HEK293 (cell line): ENCODE results near the gene PTPRG.

Experiments used
- CTCF ChIA-PET: fragments of 350-600 bp; formaldehyde crosslinking; extraction: SDS; loops from one replicate; lab custom pipeline; 2021; ENCODE audit warnings: antibody characterized with exemption; lab: Yijun Ruan, JAX
- POLR2A ChIA-PET: fragments of 300-600 bp; formaldehyde crosslinking; extraction: SDS; loops from one replicate; lab custom pipeline; 2020; ENCODE audit warnings: antibody characterized with exemption, inconsistent platforms; lab: Yijun Ruan, JAX
- H3K27ac ChIP-seq: fragments of 200-500 bp; sonication (Bioruptor generic); 2 replicates; pipeline ENCODE4 v1.5.1; 2014; ENCODE audit warnings: low read depth, low read length, control low read depth, inconsistent platforms; ENCODE audit errors: extremely low read depth
- H3K36me3 ChIP-seq, 2 experiments: fragments of 200-500 bp in 1 of 2; sonication (Bioruptor generic) in 1 of 2; 1 replicate in 1 of 2; 2 replicates in 1 of 2; pipeline ENCODE4 v1.5.1; 2014 to 2017; ENCODE audit warnings: inconsistent platforms in 2 of 2, low read length in 2 of 2; ENCODE audit not compliant: control insufficient read depth in 2 of 2, insufficient read depth in 1 of 2
- H3K4me1 ChIP-seq: fragments of 200-500 bp; sonication (Bioruptor generic); 2 replicates; pipeline ENCODE4 v1.5.1; 2014; ENCODE audit warnings: mild to moderate bottlenecking, low read length, inconsistent platforms; ENCODE audit not compliant: control insufficient read depth, insufficient read depth
- H3K4me3 ChIP-seq: 2 replicates; pipeline ENCODE4 v1.5.1; 2011; ENCODE audit warnings: low read depth, mild to moderate bottlenecking, control low read depth, low read length, moderate library complexity
- H3K9me3 ChIP-seq: fragments of 200-500 bp; sonication (Bioruptor generic); 2 replicates; pipeline ENCODE4 v1.5.1; 2014; ENCODE audit warnings: low read depth, low read length, inconsistent platforms; ENCODE audit not compliant: control insufficient read depth, insufficient read depth
- GLI4 ChIP-seq: fragments of 450-650 bp; formaldehyde crosslinking; IDR thresholded peaks from 2 replicates; pipeline ENCODE4 v1.5.1; 2016; ENCODE audit warnings: missing biosample characterization, missing genetic modification characterization
- KLF16 ChIP-seq: fragments of 450-650 bp; formaldehyde crosslinking; IDR thresholded peaks from 2 replicates; pipeline ENCODE4 v1.5.1; 2017; ENCODE audit warnings: missing biosample characterization, missing genetic modification characterization
- MEIS1 ChIP-seq: sonication (generic); formaldehyde crosslinking; IDR thresholded peaks from 2 replicates; pipeline ENCODE4 v1.8.1; 2022; ENCODE audit warnings: missing genetic modification reagents, mild to moderate bottlenecking, borderline replicate concordance
- RBAK ChIP-seq: fragments of 450-650 bp; formaldehyde crosslinking; IDR thresholded peaks from 2 replicates; pipeline ENCODE4 v1.5.1; 2016; ENCODE audit warnings: missing biosample characterization, missing genetic modification characterization
- SCRT1 ChIP-seq: fragments of 450-650 bp; formaldehyde crosslinking; IDR thresholded peaks from 2 replicates; pipeline ENCODE4 v1.5.1; 2016; ENCODE audit warnings: missing biosample characterization, missing genetic modification characterization, borderline replicate concordance
- YY2 ChIP-seq: fragments of 450-650 bp; formaldehyde crosslinking; IDR thresholded peaks from 2 replicates; pipeline ENCODE4 v1.5.1; 2016; ENCODE audit warnings: missing biosample characterization, missing genetic modification characterization
- ZBTB20 ChIP-seq: fragments of 450-650 bp; formaldehyde crosslinking; IDR thresholded peaks from 2 replicates; pipeline ENCODE4 v1.5.1; 2016; ENCODE audit warnings: missing biosample characterization, missing genetic modification characterization
- ZBTB6 ChIP-seq: fragments of 450-650 bp; formaldehyde crosslinking; IDR thresholded peaks from 2 replicates; pipeline ENCODE4 v1.5.1; 2017; ENCODE audit warnings: missing biosample characterization, missing genetic modification characterization
- ZBTB7A ChIP-seq: fragments of 450-650 bp; formaldehyde crosslinking; IDR thresholded peaks from 2 replicates; pipeline ENCODE4 v1.5.1; 2016; ENCODE audit warnings: low read depth, missing biosample characterization, missing genetic modification characterization
- ZEB2 ChIP-seq: fragments of 450-650 bp; formaldehyde crosslinking; IDR thresholded peaks from 2 replicates; pipeline ENCODE4 v1.5.1; 2016; ENCODE audit warnings: missing biosample characterization, missing genetic modification characterization
- ZNF157 ChIP-seq: fragments of 450-650 bp; formaldehyde crosslinking; IDR thresholded peaks from 2 replicates; pipeline ENCODE4 v1.5.1; 2016; ENCODE audit warnings: missing biosample characterization, missing genetic modification characterization
- ZNF23 ChIP-seq: fragments of 450-650 bp; formaldehyde crosslinking; IDR thresholded peaks from 2 replicates; pipeline ENCODE4 v1.5.1; 2016; ENCODE audit warnings: missing biosample characterization, missing genetic modification characterization, borderline replicate concordance
- ZNF354C ChIP-seq: fragments of 450-650 bp; formaldehyde crosslinking; IDR thresholded peaks from 2 replicates; pipeline ENCODE4 v1.5.1; 2016; ENCODE audit warnings: missing biosample characterization, missing genetic modification characterization, low read depth, borderline replicate concordance
- ZNF558 ChIP-seq: fragments of 450-650 bp; formaldehyde crosslinking; IDR thresholded peaks from 2 replicates; pipeline ENCODE4 v1.5.1; 2016; ENCODE audit warnings: missing biosample characterization, missing genetic modification characterization
- ZNF580 ChIP-seq: fragments of 450-650 bp; formaldehyde crosslinking; IDR thresholded peaks from 2 replicates; pipeline ENCODE4 v1.5.1; 2016; ENCODE audit warnings: missing biosample characterization, missing genetic modification characterization
- ZNF610 ChIP-seq: fragments of 450-650 bp; formaldehyde crosslinking; IDR thresholded peaks from 2 replicates; pipeline ENCODE4 v1.5.1; 2016; ENCODE audit warnings: missing biosample characterization, missing genetic modification characterization, borderline replicate concordance
- ZNF658 ChIP-seq: fragments of 450-650 bp; formaldehyde crosslinking; IDR thresholded peaks from 2 replicates; pipeline ENCODE4; 2016; ENCODE audit warnings: missing biosample characterization, missing genetic modification characterization
- ZNF701 ChIP-seq: fragments of 450-650 bp; formaldehyde crosslinking; IDR thresholded peaks from 2 replicates; pipeline ENCODE4 v1.5.1; 2016; ENCODE audit warnings: missing biosample characterization, missing genetic modification characterization
- ZSCAN18 ChIP-seq: fragments of 450-650 bp; formaldehyde crosslinking; IDR thresholded peaks from 2 replicates; pipeline ENCODE4 v1.5.1; 2016; ENCODE audit warnings: missing biosample characterization, missing genetic modification characterization
- TF ChIP-seq, protein P1 (sequence below): fragments of 450-650 bp; formaldehyde crosslinking; IDR thresholded peaks from 2 replicates; pipeline ENCODE4 v1.5.1; 2016; ENCODE audit warnings: missing biosample characterization, missing genetic modification characterization, borderline replicate concordance

Gene PTPRG

DNA sequence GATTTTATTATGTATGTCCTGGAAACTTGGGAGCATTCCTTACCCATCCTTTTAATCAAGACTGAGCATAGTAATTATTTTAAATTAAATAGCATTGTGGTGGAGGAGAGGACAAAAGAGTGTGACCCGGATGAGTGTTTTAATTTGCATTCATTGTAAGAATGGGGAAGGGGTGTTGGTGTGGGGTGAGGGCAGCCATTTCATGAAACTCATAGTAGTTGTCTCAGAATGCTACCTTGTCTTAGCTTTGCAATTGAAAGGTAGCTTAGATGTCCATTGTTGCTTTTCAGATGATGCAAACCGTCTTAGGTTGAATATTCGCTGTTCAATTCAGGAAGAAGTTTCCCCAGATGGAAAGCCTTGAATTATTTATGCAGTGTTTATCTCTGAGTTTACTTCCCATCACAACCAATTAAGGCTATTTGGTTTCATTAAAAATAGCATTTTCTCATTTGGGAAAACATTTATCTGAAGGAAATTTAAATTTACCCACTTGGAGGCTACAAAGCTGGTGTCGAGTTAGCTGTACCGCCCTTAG, 483.6 kb downstream of the PTPRG start (continued):
- TF ChIP-seq, protein P1, sequence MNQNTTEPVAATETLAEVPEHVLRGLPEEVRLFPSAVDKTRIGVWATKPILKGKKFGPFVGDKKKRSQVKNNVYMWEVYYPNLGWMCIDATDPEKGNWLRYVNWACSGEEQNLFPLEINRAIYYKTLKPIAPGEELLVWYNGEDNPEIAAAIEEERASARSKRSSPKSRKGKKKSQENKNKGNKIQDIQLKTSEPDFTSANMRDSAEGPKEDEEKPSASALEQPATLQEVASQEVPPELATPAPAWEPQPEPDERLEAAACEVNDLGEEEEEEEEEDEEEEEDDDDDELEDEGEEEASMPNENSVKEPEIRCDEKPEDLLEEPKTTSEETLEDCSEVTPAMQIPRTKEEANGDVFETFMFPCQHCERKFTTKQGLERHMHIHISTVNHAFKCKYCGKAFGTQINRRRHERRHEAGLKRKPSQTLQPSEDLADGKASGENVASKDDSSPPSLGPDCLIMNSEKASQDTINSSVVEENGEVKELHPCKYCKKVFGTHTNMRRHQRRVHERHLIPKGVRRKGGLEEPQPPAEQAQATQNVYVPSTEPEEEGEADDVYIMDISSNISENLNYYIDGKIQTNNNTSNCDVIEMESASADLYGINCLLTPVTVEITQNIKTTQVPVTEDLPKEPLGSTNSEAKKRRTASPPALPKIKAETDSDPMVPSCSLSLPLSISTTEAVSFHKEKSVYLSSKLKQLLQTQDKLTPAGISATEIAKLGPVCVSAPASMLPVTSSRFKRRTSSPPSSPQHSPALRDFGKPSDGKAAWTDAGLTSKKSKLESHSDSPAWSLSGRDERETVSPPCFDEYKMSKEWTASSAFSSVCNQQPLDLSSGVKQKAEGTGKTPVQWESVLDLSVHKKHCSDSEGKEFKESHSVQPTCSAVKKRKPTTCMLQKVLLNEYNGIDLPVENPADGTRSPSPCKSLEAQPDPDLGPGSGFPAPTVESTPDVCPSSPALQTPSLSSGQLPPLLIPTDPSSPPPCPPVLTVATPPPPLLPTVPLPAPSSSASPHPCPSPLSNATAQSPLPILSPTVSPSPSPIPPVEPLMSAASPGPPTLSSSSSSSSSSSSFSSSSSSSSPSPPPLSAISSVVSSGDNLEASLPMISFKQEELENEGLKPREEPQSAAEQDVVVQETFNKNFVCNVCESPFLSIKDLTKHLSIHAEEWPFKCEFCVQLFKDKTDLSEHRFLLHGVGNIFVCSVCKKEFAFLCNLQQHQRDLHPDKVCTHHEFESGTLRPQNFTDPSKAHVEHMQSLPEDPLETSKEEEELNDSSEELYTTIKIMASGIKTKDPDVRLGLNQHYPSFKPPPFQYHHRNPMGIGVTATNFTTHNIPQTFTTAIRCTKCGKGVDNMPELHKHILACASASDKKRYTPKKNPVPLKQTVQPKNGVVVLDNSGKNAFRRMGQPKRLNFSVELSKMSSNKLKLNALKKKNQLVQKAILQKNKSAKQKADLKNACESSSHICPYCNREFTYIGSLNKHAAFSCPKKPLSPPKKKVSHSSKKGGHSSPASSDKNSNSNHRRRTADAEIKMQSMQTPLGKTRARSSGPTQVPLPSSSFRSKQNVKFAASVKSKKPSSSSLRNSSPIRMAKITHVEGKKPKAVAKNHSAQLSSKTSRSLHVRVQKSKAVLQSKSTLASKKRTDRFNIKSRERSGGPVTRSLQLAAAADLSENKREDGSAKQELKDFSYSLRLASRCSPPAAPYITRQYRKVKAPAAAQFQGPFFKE (tag by site-specific recombination) = no peak
- no peak for TF ChIP-seq RBAK (tag by site-specific recombination)
- TF ChIP-seq KLF16 (tag by site-specific recombination) = no peak
- no peak for TF ChIP-seq ZNF580 (tag by site-specific recombination)
- no peak for TF ChIP-seq ZSCAN18

GRCh38 chr3:62046326-62046725, 485.0 kb downstream of the PTPRG start:
- no peak overlapping the region for H3K4me3 ChIP-seq
- POLR2A ChIA-PET = no interaction called here
- TF ChIP-seq ZBTB20 (tag by site-specific recombination) = no peak
- TF ChIP-seq, all 188 proteins: peak for 0
- 0 out of 2 replicates have a peak, but pooled peaks cover 2% of the 10 kb centered on the region for H3K4me1 ChIP-seq
- no peaks in the 10 kb centered on the region for H3K9me3 ChIP-seq
- H3K36me3 ChIP-seq = no peaks in the 10 kb centered on the region
- H3K27ac ChIP-seq = no peak overlapping the region
- CTCF ChIA-PET = no interaction called here

- no peak overlapping the region for H3K27ac ChIP-seq
- POLR2A ChIA-PET = no interaction called here
- 0 out of 2 replicates have a peak, but pooled peaks cover 2% of the 10 kb centered on the region for H3K4me1 ChIP-seq
- no peaks in the 10 kb centered on the region for H3K36me3 ChIP-seq
- CTCF ChIA-PET = interaction anchor here (0.7 to 1.3 kb wide), 2 partner anchors 10 to 12 kb away, joined by 3 read pairs; no protein-coding TSS in a partner anchor
- no peaks in the 10 kb centered on the region for H3K9me3 ChIP-seq
- TF ChIP-seq ZNF610 (no peak), ZBTB6 (no peak), MEIS1 (CRISPR knock-in tag) (no peak), ZNF558 (tag by site-specific recombination) (no peak), ZEB2 (no peak), ZNF157 (tag by site-specific recombination) (no peak), ZNF658 (tag by site-specific recombination) (no peak), ZNF23 (tag by site-specific recombination) (no peak), GLI4 (tag by site-specific recombination) (no peak), YY2 (no peak), ZNF701 (tag by site-specific recombination) (no peak), ZBTB7A (tag by site-specific recombination) (no peak), SCRT1 (tag by site-specific recombination) (no peak), ZNF354C (tag by site-specific recombination) (no peak)
- TF ChIP-seq, all 188 proteins: peak for 0
- H3K4me3 ChIP-seq = no peak overlapping the region
Observed at GRCh38 chr3:62048577-62048976, 487.2 kb downstream of the PTPRG start.
